ENCODE measurements around the gene PPP1R12A. TPM values are rescaled to one million over a fixed set of nuclear protein-coding genes. Genes with fewer than 3 reads are reported as not detected.
"Not testable (repeated sequence)": the region's sequence is repeated elsewhere in the genome, so short reads cannot be mapped to it uniquely, and the experiment has no call there.

PPP1R12A gene
- total and polyA plus RNA-seq, 12 donors: 11.5 to 73.5 (median 58.6) TPM

GRCh38 chr12:79818856-79819255 lies 116.0 kb downstream of the PPP1R12A start:
- intact Hi-C loops (cut with DNase I): loop anchor here in 3 of 10 donors (5.0 to 10.0 kb wide), 3 partner anchors 116 to 366 kb away; partner anchors contain the start of gene PPP1R12A (in 3 of the 3)
- peak in 1 of 2 donors; percentile 57 for DNase-seq
- Histone ChIP-seq H3K27me3 (no peaks in the 10 kb centered on the region), H3K4me3 (peak overlapping the region in 2 of 10 donors; percentile 11 to 27), H3K9me3 (no peaks in the 10 kb centered on the region), H3K36me3 (peaks cover 0 to 85% (median 6%) of the 10 kb centered on the region in 9 donors), H3K4me1 (peaks cover 0 to 48% (median 32%) of the 10 kb centered on the region in 9 donors), H3K27ac (peak overlapping the region; percentile 16 to 86 (median 76))
- peak; percentile 76 to 91 (median 88) for ATAC-seq
- no peak for TF ChIP-seq CTCF (IDR thresholded peaks at IDR 0.05)
- 12 to 15% methylated on average over 3 of the region's 3 CpGs for WGBS, 2 donors

GRCh38 chr12:79784366-79785065 lies 150.4 kb downstream of the PPP1R12A start:
- DNase-seq, H3K27me3 ChIP-seq, H3K27ac ChIP-seq, H3K4me3 ChIP-seq, H3K9me3 ChIP-seq: not testable (repeated sequence)
- peak in 1 of 8 donors; percentile 21 for ATAC-seq
- Histone ChIP-seq H3K4me1 (peaks cover 0 to 16% (median 13%) of the 10 kb centered on the region in 9 donors), H3K36me3 (peaks cover 0 to 99% (median 36%) of the 10 kb centered on the region in 9 donors)
- WGBS, 2 donors: 88 to 94% methylated on average over 10 of the region's 10 CpGs
- intact Hi-C loops (cut with DNase I): loop anchor here in 2 of 10 donors (10.0 kb wide), 2 partner anchors 150 to 400 kb away; partner anchors contain the start of gene PPP1R12A (in 1 of the 2)

- Histone ChIP-seq H3K36me3 (peaks cover 0 to 99% (median 17%) of the 10 kb centered on the region in 9 donors), H3K27ac (peak overlapping the region in 8 of 10 donors; percentile 9 to 49 (median 36)), H3K27me3 (no peaks in the 10 kb centered on the region), H3K9me3 (no peaks in the 10 kb centered on the region), H3K4me1 (peaks cover 0 to 16% (median 13%) of the 10 kb centered on the region in 9 donors), H3K4me3 (no peak overlapping the region)
- no peak for DNase-seq
- intact Hi-C loops (cut with DNase I): loop anchor here in 2 of 10 donors (10.0 kb wide), 2 partner anchors 152 to 402 kb away; partner anchors contain the start of gene PPP1R12A (in 1 of the 2)
- ATAC-seq: peak in 7 of 8 donors; percentile 55 to 88 (median 81)
- no peak for TF ChIP-seq CTCF (IDR thresholded peaks at IDR 0.05)
Observed at GRCh38 chr12:79782172-79782900, 152.6 kb downstream of the PPP1R12A start.

GRCh38 chr12:79778802-79779448 lies 156.0 kb downstream of the PPP1R12A start:
- DNase-seq (no peak), ATAC-seq (no peak)
- no peaks in the 10 kb centered on the region for H3K9me3 ChIP-seq
- no peak overlapping the region for H3K4me3 ChIP-seq
- no peak overlapping the region for H3K27ac ChIP-seq
- peaks cover 0 to 39% (median 26%) of the 10 kb centered on the region in 9 donors for H3K4me1 ChIP-seq
- TF ChIP-seq CTCF (IDR thresholded peaks at IDR 0.05): no peak
- intact Hi-C loops (cut with DNase I): loop anchor here in 2 of 10 donors (10.0 kb wide), 2 partner anchors 156 to 406 kb away; partner anchors contain the start of gene PPP1R12A (in 2 of the 2)
- WGBS, 2 donors: 86 to 89% methylated on average over 3 of the region's 3 CpGs
- H3K27me3 ChIP-seq: no peaks in the 10 kb centered on the region
- H3K36me3 ChIP-seq: peaks cover 0 to 96% (median 6%) of the 10 kb centered on the region in 9 donors
